Transverse colon (tissue), 4 donors: ENCODE measurements around the gene PNPLA1.

Source experiments
- CTCF ChIP-seq, 5 experiments: fragments of 200-600 bp in 3 of 5; fragments of 450-650 bp in 2 of 5; sonication (generic) in 3 of 5; IDR thresholded peaks; 1 replicate in 2 of 5; 2 replicates in 3 of 5; pipeline ENCODE4 v1.5.1; 2016 to 2017; ENCODE audit warnings: antibody characterized with exemption in 5 of 5, inconsistent platforms in 3 of 5, mild to moderate bottlenecking in 2 of 5, moderate library complexity in 1 of 5
- EP300 ChIP-seq: sonication (generic); formaldehyde crosslinking; IDR thresholded peaks from one replicate; pipeline ENCODE4 v1.6.1; 2017; ENCODE audit warnings: antibody characterized with exemption, low read depth
- POLR2A ChIP-seq: fragments of 450-650 bp; IDR thresholded peaks from one replicate; pipeline ENCODE4 v1.6.1; 2016; ENCODE audit warnings: antibody characterized with exemption, mild to moderate bottlenecking, moderate library complexity
- POLR2AphosphoS5 ChIP-seq, 3 donors: sonication (generic); formaldehyde crosslinking; IDR thresholded peaks; one replicate each; pipeline ENCODE4 v1.6.1; 2016; ENCODE audit warnings: antibody characterized with exemption in 3 of 3

- TF ChIP-seq CTCF (IDR thresholded peaks at IDR 0.05) (no peak), POLR2A (no peak), POLR2AphosphoS5 (IDR thresholded peaks at IDR 0.05) (no peak), EP300 (no peak)
Measured at GRCh38 chr6:36336208-36336710, 66.4 kb downstream of the PNPLA1 start.
